Hypothalamus (tissue), 51 donors: ENCODE measurements around the gene UTP14C.
"Not testable (repeated sequence)": the region's sequence is repeated elsewhere in the genome, so short reads cannot be mapped to it uniquely, and the experiment has no call there.

ENCODE experiments used
- DNase-seq, 51 donors: peaks; one replicate each; lab custom pipeline; 2025; lab: John Stamatoyannopoulos, UW

The UTP14C gene

GRCh38 chr13:52034616-52035226 is 10.2 kb downstream of the UTP14C start:
- no peak for DNase-seq

GRCh38 chr13:52036037-52036436 is 11.5 kb downstream of the UTP14C start:
- no peak for DNase-seq

DNA sequence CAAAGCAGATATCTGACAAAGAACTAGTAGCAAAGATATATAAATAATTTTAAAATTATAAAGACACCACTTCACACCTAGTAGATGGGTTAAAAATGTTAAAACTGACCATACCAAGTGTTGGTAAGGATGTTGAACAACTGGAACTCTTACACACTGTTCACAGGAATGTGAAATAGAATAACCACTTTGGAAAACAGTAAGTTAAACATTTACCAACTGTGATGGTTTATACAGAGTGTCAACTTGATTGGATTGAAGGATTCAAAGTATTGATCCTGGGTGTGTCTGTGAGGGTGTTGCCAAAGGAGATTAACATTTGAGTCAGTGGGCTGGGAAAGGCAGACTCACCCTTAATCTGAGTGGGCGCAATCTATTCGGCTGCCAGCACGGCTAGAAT is 19.2 kb downstream of the UTP14C start:
- DNase-seq = no peak

GRCh38 chr13:52047463-52047862 is 23.0 kb downstream of the UTP14C start:
- no peak for DNase-seq

DNA sequence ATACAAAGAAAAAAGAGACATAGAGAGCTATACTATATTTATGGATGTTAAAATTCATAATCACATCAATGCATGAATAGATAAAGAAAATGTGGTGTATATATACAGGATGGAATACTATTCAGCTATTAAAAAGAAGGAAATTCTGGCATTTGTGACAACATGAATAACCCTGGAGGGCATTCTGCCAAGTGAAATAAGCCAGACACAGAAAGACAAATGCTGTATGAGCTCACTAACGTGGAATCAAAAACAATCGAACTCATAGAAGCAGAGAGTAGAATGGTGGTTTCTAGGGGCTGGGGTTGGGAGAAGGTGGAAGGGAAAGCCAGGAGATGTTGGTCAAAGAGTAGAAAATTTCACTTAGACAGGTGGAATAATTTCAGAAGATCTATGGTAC is 24.0 kb downstream of the UTP14C start:
- no peak for DNase-seq

DNA sequence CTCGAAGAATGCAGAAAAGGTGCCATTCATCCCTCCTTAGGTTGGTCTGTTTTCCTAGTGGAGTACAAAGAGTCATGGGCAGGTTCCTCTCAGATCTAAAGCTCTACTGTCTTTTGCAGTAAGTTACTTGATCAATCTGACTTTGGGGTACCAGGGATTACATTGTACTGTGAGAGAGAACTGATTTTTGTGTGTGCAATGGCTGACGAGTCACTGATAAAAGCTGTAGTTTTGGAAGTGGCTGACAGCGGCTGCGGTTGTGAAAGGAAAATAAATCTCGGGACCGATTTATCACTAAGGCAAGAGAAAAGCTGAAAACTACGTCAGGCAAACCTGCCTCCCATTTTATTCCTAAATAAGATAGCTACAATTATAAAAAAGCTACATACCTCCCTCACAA is 26.9 kb downstream of the UTP14C start:
- no peak for DNase-seq

DNA sequence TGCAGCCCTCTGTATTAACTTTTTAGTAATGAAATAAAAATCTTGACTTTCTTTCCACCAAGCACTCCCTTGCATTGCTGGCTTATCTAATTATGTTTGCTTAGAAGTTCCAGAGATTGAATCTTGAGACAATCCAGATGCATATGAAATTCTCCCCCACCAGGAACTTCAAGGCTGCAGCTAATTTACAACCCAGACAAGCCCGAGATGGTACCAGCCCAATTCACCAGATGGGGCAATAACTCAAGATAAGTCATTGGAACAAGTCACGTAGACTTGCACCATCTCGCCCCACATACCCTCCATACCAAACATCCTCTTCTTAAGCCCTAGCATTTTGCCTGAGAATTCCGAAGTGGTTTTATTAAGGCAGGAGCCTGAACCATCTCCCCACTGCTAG is 29.0 kb downstream of the UTP14C start:
- no peak for DNase-seq

GRCh38 chr13:52061064-52061463 is 36.6 kb downstream of the UTP14C start:
- DNase-seq = not testable (repeated sequence)

GRCh38 chr13:52061587-52061986 is 37.1 kb downstream of the UTP14C start:
- no peak for DNase-seq

DNA sequence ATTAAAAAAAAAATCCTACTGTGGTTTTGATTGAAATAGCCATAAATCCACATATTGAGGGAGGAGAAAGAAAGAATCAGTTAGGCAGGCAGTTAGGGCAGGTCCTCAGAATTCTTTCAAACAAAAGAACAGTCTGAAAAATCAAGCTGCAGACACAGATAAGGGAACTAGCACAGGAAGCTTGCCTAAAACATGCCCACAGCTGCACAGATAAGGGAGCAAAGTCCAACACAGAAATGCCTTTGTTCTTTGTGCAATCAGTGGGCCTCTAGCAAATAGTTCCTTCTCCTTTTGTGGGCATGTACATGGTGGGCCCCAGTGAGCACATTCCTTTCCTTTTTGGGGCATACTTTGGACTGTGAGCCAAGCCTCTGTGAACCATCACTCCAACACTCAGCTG is 42.7 kb downstream of the UTP14C start:
- no peak for DNase-seq

DNA sequence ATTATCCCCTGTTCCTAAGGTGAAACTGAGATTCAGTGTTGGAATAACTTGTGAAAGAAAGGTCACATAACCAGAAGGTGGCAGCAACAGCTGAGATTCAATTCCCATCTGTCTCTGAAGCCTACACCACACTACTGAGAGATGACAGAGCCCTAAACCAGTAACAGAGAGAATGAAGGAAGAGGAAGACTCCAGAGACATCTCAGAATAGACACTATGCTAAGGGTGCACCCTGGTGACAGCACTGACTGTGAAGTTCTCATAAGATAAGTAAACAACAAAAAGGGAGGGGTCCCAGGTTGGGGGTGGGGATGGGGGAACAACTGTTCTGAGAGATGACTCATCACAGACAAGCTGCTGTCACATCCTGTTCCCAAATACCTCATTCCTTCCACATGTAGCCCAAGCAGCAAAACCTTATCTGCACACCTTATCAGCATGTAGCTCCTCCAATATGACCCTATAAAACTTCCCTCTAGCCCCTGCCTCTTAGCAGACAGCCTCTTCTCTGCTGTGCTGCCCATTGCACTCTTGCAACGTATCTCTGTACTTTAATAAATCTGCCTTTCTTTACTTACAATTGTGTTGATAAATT is 46.5 kb downstream of the UTP14C start:
- no peak for DNase-seq
